GM10248 (cell line): ENCODE results near the gene RPS6KL1.

Experiments used
- CTCF ChIA-PET: fragments of 300-600 bp; sonication (Branson Sonifier 250); formaldehyde crosslinking; extraction: SDS; loops from one replicate; lab custom pipeline; 2021; ENCODE audit warnings: antibody characterized with exemption; lab: Yijun Ruan, JAX
- POLR2A ChIA-PET: fragments of 350-650 bp; sonication (Branson Sonifier 250); formaldehyde crosslinking; extraction: SDS; loops from one replicate; lab custom pipeline; 2020; ENCODE audit warnings: antibody characterized with exemption; lab: Yijun Ruan, JAX
- DNase-seq: peaks from one replicate; pipeline ENCODE4 v3.0.0; 2012; ENCODE audit errors: extremely low spot score
- TF ChIP-seq, protein P1 (sequence below): IDR thresholded peaks from 2 replicates; pipeline ENCODE4 v1.5.1; 2012; ENCODE audit warnings: mild to moderate bottlenecking, low read depth; ENCODE audit errors: extremely low read depth, missing control alignments, control extremely low read depth

The RPS6KL1 gene

GRCh38 chr14:74917646-74918081 lies 5.4 kb downstream of the RPS6KL1 start:
- TF ChIP-seq, protein P1, sequence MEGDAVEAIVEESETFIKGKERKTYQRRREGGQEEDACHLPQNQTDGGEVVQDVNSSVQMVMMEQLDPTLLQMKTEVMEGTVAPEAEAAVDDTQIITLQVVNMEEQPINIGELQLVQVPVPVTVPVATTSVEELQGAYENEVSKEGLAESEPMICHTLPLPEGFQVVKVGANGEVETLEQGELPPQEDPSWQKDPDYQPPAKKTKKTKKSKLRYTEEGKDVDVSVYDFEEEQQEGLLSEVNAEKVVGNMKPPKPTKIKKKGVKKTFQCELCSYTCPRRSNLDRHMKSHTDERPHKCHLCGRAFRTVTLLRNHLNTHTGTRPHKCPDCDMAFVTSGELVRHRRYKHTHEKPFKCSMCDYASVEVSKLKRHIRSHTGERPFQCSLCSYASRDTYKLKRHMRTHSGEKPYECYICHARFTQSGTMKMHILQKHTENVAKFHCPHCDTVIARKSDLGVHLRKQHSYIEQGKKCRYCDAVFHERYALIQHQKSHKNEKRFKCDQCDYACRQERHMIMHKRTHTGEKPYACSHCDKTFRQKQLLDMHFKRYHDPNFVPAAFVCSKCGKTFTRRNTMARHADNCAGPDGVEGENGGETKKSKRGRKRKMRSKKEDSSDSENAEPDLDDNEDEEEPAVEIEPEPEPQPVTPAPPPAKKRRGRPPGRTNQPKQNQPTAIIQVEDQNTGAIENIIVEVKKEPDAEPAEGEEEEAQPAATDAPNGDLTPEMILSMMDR = no peak
- DNase-seq = no peak
- ChIA-PET CTCF (interaction anchor here (1.0 to 2.8 kb wide), 8 partner anchors 11 to 562 kb away, joined by 3 to 33 read pairs (median 4); no protein-coding TSS in a partner anchor), POLR2A (no interaction called here)

DNA sequence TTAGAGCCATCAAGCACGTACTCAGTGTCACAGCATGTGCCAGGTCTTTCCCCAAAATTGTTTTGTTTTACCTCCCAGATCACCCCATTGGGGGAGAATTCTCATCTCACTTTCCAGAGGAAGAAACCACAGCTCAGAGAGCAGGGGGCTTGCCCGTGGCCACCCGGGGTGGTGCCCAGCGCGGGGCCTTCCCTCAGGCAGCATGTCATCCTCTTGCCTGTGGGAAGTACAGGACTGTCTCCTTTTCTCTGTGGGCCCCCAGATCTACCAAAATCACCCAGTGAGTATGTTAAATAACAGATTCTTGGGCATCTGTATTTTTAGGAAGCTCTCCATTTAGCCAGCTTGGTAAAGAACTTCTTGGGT lies 5.9 kb downstream of the RPS6KL1 start:
- no peak for DNase-seq
- CTCF ChIA-PET = interaction anchor here (1.0 to 2.8 kb wide), 8 partner anchors 11 to 562 kb away, joined by 3 to 33 read pairs (median 4); no protein-coding TSS in a partner anchor
- TF ChIP-seq, protein P1 = no peak
- POLR2A ChIA-PET = no interaction called here

DNA sequence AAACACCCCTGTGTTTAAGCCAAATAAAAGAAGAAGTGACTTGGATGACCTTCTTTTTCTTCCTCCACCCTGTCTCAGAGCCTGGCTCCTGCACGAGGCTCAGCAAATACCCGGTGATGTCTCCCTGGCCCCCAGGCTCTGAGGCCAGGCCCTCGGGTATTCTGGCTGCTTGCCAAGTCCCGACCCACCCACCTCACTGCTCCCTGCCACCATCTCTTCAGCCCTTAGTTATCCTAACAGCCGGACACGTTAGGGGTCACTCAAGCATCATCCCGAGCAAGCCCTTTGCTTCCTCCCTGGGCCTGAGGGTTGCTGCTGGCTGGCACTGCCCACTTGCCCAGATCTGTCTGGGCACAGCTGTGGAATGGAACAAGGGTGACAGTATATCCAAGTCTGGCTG lies 7.2 kb downstream of the RPS6KL1 start:
- POLR2A ChIA-PET = no interaction called here
- no peak for DNase-seq
- CTCF ChIA-PET = interaction anchor here (0.7 to 2.8 kb wide), 5 partner anchors 9 to 388 kb away, joined by 3 to 33 read pairs (median 5); no protein-coding TSS in a partner anchor
- TF ChIP-seq, protein P1 = no peak

- ChIA-PET POLR2A (no interaction called here), CTCF (interaction anchor here (1.1 to 2.8 kb wide), 3 partner anchors 9 to 172 kb away, joined by 4 to 17 read pairs (median 5); no protein-coding TSS in a partner anchor)
- no peak for DNase-seq
- TF ChIP-seq, protein P1 = no peak
Measured at GRCh38 chr14:74915426-74915825, 7.6 kb downstream of the RPS6KL1 start.

GRCh38 chr14:74913986-74914573 lies 9.0 kb downstream of the RPS6KL1 start:
- ChIA-PET POLR2A (no interaction called here), CTCF (interaction anchor here (1.7 kb wide), 1 partner anchor 8 kb away, joined by 5 read pairs; no protein-coding TSS in a partner anchor)
- DNase-seq = peak; percentile 64
- TF ChIP-seq, protein P1 = peak; percentile 45

- DNase-seq = no peak
- CTCF ChIA-PET = interaction anchor here (0.8 to 17.5 kb wide), 2 partner anchors 9 to 57 kb away, joined by 3 to 542 read pairs; no protein-coding TSS in a partner anchor
- POLR2A ChIA-PET = no interaction called here
- TF ChIP-seq, protein P1 = no peak
Measured at GRCh38 chr14:74913393-74913910, 9.6 kb downstream of the RPS6KL1 start.
